ENCODE data around the gene VAV2. TPM values are rescaled to one million over a fixed set of nuclear protein-coding genes. Genes with fewer than 3 reads are reported as not detected.
A peak's percentile ranks its signal among the peaks of the same experiment; 100 is the strongest.

Gene VAV2
- polyA plus RNA-seq, 2 of the 4 experiments (the other 2 are of a cell fraction) = 9.8 to 21.4 TPM

GRCh38 chr9:133935328-133936005 lies 56.7 kb downstream of the VAV2 start:
- ChIA-PET POLR2A (no interaction called here), CTCF (interaction anchor here (0.9 to 1.4 kb wide), 3 partner anchors 20 to 59 kb away, joined by 3 to 4 read pairs (median 4); no protein-coding TSS in a partner anchor)
- TF ChIP-seq HEYL (CRISPR knock-in tag; IDR thresholded peaks at IDR 0.05) (no peak), NR3C1 (IDR thresholded peaks at IDR 0.05) (no peak), FOXS1 (CRISPR knock-in tag; IDR thresholded peaks at IDR 0.05) (no peak), CBX8 (IDR thresholded peaks at IDR 0.05) (no peak), JUNB (IDR thresholded peaks at IDR 0.05) (no peak), ATOH8 (CRISPR knock-in tag; IDR thresholded peaks at IDR 0.05; ENCODE audit: low read depth) (no peak), PBX3 (IDR thresholded peaks at IDR 0.05) (no peak), HDAC2 (IDR thresholded peaks at IDR 0.05) (no peak), USF2 (IDR thresholded peaks at IDR 0.05) (no peak), KDM5A (IDR thresholded peaks at IDR 0.05) (no peak), BCL3 (IDR thresholded peaks at IDR 0.05) (no peak), CTCF (IDR thresholded peaks at IDR 0.05) (no peak), NPAS2 (CRISPR knock-in tag; IDR thresholded peaks at IDR 0.05; ENCODE audit: borderline replicate concordance) (no peak), CHD2 (IDR thresholded peaks at IDR 0.05; ENCODE audit: low read length, partially characterized antibody) (no peak), GATA3 (IDR thresholded peaks at IDR 0.05; ENCODE audit: borderline replicate concordance) (no peak), RARB (CRISPR knock-in tag; IDR thresholded peaks at IDR 0.05) (no peak), ESRRA (IDR thresholded peaks at IDR 0.05; ENCODE audit: borderline replicate concordance, low read length) (no peak), MAZ (IDR thresholded peaks at IDR 0.05; ENCODE audit: borderline replicate concordance, low read depth, low read length) (no peak)

GRCh38 chr9:133934482-133935232 lies 57.5 kb downstream of the VAV2 start:
- no peak overlapping the region for H3K4me3 ChIP-seq
- H3K4me2 ChIP-seq = no peak overlapping the region
- no peak for DNase-seq (ENCODE audit: low read depth in 1 of 2, low spot score in 1 of 2)
- POLR2A ChIA-PET = no interaction called here
- H3K27ac ChIP-seq = no peak overlapping the region
- H3K9me3 ChIP-seq = no peaks in the 10 kb centered on the region
- no peak for FAIRE-seq
- peaks cover 10% of the 10 kb centered on the region; the same call in 1 of the 3 replicates for H3K4me1 ChIP-seq
- CTCF ChIA-PET = interaction anchor here (0.7 to 1.5 kb wide), 5 partner anchors 17 to 153 kb away, joined by 3 to 4 read pairs (median 3); no protein-coding TSS in a partner anchor
- TF ChIP-seq JUN (IDR thresholded peaks at IDR 0.05) (no peak), NR3C1 (IDR thresholded peaks at IDR 0.05) (no peak), NFE2L2 (conservative IDR thresholded peaks at IDR 0.05; ENCODE audit: low read length) (no peak), CTCF (IDR thresholded peaks at IDR 0.05) (no peak), TFCP2L1 (CRISPR knock-in tag; IDR thresholded peaks at IDR 0.05) (no peak), JUNB (IDR thresholded peaks at IDR 0.05) (no peak), SREBF2 (IDR thresholded peaks at IDR 0.05) (no peak), ZNF302 (CRISPR knock-in tag; IDR thresholded peaks at IDR 0.05) (no peak), POLR2AphosphoS2 (conservative IDR thresholded peaks at IDR 0.05; ENCODE audit: low read length) (no peak), PHF8 (IDR thresholded peaks at IDR 0.05; ENCODE audit: borderline replicate concordance, low read depth) (no peak), GATA3 (IDR thresholded peaks at IDR 0.05; ENCODE audit: borderline replicate concordance) (no peak), MAX (IDR thresholded peaks at IDR 0.05) (no peak)
- ATAC-seq = no peak
- WGBS (ENCODE audit: missing lambda C conversion rate) = 93% methylated on average over 17 of the region's 19 CpGs

More at GRCh38 chr9:133935328-133936005, 56.7 kb downstream of the VAV2 start:
- FAIRE-seq (no peak), DNase-seq (ENCODE audit: low read depth in 1 of 2, low spot score in 1 of 2) (no peak), ATAC-seq (no peak)
- Histone ChIP-seq H3K27ac (peak overlapping the region in 1 of 2 experiments; percentile 43; a peak in 1 of 6 replicates), H3K9me3 (no peaks in the 10 kb centered on the region), H3K4me3 (no peak overlapping the region), H3K4me1 (peaks cover 10% of the 10 kb centered on the region; the same call in 1 of the 3 replicates), H3K4me2 (no peak overlapping the region)
- 94% methylated on average over 21 of the region's 27 CpGs for WGBS (ENCODE audit: missing lambda C conversion rate)

Data from A549 (cell line).